Measurements from ENCODE around the gene BST1.

BST1 gene

GRCh38 chr4:15676899-15677298, 26.0 kb upstream of the BST1 start:
- DNase-seq, result no peak

- DNase-seq, result no peak
Observed at GRCh38 chr4:15677507-15677988, 25.3 kb upstream of the BST1 start.

DNA sequence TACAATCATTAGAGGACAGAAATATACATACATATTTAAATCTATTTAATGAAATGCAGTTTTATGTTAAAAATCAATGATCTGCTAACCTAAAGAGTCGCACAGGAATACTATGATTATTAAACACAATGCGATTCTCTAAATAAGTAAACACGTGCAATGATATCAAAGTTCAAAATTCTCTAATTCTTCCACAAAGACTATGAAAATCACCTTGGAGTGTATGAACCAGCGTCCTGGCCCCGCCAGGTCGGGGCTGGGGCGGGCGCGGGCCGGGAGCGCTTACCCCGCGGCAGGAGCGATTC, 21.8 kb upstream of the BST1 start:
- DNase-seq, result no peak

DNA sequence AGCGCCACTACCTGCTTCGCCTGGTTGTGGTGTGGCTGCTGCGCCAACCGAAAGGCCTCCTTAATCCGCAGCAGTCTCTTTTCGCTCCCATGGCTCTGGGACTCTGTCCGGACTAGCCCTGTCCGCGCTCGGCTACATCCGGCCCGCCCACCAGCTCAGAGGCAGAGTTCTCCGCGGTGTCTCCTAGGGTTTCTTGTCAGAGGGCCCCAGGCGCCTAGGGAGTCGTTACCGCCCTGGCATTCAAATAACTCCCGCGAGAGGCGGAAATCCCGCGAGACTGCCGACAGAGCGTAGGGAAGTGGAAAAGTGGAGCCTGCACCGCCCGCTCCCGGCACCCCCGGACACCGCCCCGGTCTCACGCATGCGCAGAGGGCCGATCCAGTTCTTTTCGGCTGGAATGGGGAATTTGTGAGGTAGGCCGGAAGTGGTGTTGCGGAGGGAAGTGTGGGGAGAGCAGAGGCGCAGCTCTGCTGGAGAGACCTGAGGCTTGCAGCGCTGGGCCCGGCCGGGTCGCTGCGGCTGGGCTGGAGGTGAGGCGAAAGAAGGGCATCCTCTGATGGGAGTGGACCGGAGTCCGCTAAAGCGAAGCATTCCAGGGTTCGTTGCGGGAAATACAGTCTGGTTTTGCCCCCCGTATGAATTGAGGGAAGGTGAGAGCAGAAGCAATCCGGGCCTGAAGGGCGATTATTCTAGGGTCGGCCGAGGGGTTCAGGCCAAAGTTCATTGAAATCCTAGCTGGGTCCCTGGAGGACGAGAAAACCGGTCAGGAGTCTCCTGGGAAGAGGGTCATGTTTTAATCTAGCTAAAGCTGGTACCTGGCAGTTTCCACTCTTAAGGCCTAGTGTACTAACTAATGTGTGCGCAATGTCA, 21.3 kb upstream of the BST1 start, which contains the start of gene FAM200B:
Gene FAM200B (plus strand): TSS at position 456 of the 870 bp plus-strand sequence. CDS start 5,151 bp downstream, outside the sequence.
- DNase-seq, result peak; percentile 97

GRCh38 chr4:15682242-15683142, 20.4 kb upstream of the BST1 start:
- DNase-seq, result no peak

DNA sequence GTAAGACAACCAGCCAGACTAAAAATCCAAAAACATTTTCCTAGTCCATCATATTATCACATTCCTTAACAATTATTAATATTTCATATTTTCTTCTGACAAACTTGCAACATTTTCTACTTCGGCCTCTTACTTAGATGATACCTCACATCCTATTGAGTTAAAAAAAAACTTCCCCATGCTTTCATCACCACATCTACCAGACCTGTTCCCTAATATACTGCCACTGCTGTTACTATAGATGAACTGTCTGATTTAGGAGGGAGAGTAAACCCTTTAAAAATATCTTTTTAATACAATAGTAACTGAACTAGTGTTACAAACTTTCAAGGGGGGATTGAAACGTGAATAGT, 19.7 kb upstream of the BST1 start:
- DNase-seq, result no peak

DNA sequence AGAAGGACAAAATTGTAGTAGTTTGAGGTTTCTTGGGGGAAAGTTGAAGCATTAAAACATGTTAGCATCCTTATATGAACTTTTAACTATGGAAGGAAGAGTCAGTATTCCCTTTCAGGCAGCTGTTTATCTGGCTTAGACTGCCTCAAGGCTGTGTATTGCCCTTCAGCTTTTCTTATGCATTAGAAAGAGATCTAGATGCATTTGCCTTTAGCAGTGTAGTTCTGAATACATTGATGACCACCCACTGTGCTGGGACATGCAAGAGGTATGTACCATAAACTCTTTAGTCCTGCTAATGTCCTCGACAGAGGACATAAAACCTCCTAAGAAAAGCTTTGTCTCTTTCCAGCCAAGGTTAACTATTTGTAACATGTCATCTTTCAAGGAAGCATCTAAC, 18.4 kb upstream of the BST1 start:
- DNase-seq, result no peak

GRCh38 chr4:15688051-15688450, 14.8 kb upstream of the BST1 start:
- no peak for DNase-seq

- DNase-seq, result no peak
Observed at GRCh38 chr4:15689540-15689939, 13.3 kb upstream of the BST1 start.

GRCh38 chr4:15690020-15690809, 12.7 kb upstream of the BST1 start:
- no peak for DNase-seq

DNA sequence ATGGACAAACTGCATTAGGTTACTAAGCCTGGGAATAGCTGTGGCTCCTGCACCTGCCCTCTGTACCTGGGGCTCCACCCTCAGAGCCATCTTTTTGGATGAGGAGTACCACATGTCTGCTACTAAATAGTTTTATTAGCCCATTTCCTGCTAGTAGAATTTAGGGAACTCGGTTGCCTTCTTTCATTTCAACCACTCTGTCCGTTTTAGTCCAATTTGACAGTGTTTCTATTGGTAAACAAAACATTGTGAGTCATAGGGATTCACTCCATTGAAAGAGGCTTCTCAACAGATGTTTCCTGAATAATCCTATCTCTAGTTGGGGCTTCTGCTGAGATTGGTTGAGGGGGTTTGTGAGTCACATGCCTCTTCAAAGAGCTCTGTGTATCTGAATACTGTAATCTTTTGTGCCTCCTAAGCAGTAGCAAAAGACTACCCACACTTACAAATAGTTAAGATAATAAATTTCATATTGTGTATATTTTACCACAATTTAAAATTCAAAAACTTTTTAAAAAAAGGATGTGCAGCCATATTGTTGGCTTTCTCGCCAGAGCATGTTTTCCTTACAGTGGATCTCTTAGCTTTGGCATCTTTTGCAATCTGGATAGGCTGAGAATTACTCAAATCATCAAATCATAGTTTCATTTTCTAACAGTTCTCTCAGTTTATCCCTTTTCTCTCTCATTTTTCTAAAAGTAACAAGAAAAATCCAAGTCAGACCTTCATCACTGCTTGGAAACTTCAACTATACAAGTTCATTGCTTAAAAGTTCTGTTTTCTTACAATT, 11.3 kb upstream of the BST1 start:
- DNase-seq, result no peak

GRCh38 chr4:15692602-15693001, 10.3 kb upstream of the BST1 start:
- no peak for DNase-seq

DNA sequence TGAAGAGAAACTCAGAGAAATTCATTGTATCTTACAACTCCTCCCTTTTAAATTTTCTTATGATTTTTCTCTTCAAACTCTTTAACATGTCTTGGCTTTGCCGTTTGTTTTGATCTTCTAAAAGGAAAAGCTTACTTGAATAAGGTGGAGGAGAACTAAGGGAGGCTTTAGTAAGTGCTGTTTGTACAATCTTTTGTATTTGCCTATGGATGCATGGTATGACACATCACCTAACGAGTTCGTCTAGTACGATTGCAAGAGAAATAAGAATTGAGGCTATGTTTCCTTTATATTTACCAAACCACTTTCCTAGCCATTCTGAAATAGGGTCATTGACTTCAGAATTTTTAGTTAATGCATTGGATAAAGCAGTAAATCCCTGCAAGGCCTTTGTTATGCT, 8.4 kb upstream of the BST1 start:
- DNase-seq, result no peak

- no peak for DNase-seq
Observed at GRCh38 chr4:15695240-15695699, 7.6 kb upstream of the BST1 start.

DNA sequence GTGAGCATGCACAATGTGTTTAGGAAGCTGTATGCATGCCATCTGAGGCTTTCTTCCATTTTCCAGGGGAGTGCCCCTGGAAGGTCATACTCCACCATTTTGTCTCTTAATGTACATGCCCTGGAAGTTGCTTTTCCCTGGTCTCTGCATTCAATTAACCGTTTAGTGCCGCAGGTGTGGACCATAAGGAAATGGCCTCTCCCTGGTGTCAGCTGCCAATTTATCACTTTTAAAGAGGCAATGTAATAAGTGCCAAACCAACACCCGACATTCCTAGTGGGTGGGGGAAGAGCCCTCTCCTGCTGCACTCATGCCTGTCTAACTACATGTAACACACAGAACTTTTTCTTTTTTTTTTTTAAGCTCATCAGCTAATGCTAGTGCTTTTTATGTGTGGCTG, 7.1 kb upstream of the BST1 start:
- DNase-seq, result no peak

DNA sequence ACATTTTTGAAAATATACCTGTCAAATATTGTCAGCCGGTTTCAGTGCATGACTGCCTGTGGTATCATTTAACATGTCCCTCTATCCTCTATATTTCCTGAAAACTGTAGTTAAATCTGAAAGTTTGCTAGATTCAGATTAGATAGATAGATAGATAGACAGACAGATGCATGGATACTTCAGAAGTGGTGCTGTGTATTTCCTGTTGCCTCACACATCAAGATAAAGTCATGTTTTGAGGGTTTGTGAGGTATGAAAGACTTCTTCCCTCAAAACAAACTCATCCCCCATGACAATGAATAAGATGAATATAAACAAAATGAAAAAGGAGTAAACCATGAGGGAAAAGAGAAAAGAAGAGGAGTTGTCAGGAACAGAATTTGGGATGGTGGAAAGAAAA, 6.0 kb upstream of the BST1 start:
- no peak for DNase-seq

DNA sequence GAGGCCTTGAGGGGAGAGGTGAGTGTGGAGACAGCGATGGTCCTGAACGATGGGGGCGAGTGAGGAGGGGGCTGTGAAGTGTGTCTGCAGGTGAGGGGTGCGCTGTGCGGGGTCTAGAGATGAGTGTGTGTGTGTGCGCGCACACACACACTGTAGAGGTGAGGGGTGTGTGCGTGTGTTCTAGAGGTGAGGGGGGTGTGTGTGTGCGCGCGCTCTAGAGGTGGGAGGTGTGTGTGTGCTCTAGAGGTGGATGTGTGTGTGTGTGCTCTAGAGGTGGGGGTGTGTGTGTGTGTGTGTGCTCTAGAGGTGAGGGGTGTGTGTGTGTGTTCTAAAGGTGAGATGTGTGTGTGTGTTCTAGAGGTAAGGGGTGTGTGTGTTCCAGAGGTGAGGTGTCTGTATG, 574 bp downstream of the BST1 start:
- no peak for DNase-seq

- DNase-seq, result no peak
Observed at GRCh38 chr4:15704129-15704528, 1.3 kb downstream of the BST1 start.

DNA sequence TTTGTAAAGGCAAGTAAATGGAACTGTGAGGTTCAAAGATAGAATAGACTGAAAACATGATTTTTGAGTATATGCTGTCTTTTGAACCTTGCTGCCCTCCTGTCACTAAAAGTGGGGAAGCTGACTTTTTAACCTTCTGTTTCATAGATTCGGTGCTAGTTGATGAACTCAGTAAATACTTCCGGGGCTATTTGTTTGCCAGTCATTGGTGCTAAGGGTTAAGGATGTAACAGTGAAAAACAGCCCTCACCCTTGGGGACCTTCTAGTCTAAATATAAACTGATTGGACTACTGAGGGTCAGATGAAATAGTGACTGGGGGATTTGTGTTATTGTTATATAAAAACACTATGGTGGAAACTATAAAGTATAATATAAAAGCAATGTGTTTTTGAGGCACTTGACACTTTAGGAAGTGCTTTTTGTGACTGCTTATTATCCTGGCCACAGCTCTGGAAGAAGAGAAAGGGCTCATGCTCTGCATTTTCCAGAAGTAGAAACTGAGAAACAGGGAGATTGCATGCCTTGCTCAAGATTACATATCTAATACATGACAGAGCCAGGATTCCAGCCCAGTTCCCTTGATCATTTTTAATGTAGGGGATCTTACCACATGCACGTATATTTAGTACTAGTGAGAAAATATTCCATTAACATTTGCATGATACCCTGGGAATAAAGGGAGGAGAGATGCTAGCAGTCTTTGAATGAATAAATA, 3.9 kb downstream of the BST1 start:
- no peak for DNase-seq

DNA sequence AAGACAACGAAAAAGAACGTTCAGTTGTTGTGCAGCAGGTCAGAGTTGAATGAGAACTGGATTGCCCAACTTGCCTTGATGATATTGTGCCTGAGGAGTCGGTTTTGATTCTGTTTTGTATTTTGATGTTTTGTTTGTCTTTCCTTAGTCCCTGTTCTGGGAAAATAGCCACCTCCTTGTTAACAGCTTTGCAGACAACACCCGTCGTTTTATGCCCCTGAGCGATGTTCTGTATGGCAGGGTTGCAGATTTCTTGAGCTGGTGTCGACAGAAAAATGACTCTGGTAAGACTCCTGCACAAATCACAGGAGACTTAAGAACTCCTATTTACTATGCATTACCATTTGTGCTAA, 4.5 kb downstream of the BST1 start:
- no peak for DNase-seq

GRCh38 chr4:15711762-15712161, 8.9 kb downstream of the BST1 start:
- DNase-seq, result no peak

GRCh38 chr4:15712214-15712613, 9.3 kb downstream of the BST1 start:
- no peak for DNase-seq
